DLD1 (cell line): ENCODE data around the gene ANGPTL8.

Experiments used
- in situ Hi-C: cut with HindIII; loops from 2 replicates; pipeline ENCODE4 v1.10.0; 2017; ENCODE audit warnings: low sequenced_read_pairs

The ANGPTL8 gene

DNA sequence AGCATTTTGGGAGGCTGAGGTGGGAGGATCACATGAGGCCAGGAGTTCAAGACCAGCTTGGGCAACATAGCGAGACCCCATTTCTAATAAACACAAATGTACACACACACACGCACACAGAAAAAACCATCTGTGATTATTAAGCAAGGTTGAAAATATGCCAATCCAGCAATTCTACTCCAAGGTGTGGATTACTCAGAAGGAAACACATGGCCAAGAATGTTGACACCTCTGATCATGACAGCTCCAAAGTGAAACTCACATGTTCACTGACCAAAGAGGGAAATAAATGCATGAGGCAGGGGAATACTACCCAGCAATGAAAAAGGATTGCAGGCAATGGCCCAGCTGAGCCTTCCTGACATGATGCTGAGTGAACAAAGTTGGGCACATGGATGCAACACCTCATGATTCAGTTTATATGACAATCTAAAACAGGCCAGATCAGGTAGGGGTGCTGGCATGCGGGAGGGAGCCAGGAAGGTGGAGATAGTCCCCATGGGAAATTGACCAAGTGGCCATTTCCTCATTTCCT lies 18.5 kb downstream of the ANGPTL8 start:
- in situ Hi-C loops, result no loop called here

DNA sequence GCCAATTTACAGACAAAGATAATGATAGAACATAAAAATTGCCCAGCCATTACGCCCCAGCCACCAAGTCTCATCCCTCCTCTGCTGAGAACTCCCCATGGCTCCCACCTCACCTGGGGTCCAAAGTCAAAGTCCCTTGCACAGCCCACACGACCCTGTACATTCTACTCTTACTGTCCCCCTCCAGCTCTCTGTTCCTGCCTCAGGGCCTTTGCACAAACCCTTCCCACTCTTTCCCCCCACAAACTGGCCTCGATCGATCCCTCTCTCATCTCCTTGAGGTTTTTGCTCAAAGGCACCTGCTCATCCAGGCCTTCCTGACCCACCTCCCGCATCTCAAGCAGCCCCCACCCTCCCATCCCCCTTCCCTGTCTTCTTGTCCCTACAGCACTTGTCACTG lies 21.6 kb downstream of the ANGPTL8 start:
- in situ Hi-C loops, result no loop called here

DNA sequence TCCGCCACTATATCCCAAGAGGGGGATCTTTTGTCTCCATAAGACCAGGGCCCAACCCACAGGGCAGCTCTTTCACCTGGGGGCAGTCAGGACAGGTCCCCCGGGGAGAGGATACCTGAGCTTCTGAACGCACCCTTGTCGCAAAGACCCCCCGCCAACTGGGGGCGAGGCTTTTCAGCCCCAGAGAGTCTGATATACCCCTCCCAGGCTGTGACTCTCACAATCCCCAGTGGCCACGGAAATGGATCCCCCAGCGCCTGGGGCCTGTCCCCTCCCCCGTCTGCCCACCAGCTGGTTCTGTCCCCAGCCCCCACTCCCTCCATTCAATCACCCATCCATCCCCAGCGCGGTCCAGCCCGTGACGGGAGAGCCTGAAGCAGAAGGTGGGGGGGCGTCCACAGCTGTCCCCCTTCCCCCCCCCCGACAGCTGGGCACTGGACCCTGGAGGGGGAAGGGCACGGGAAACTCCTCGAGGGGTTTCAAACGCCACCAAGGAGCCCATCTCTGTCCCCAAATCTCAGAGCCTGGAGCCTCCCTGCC lies 22.1 kb downstream of the ANGPTL8 start:
- in situ Hi-C loops, result no loop called here

DNA sequence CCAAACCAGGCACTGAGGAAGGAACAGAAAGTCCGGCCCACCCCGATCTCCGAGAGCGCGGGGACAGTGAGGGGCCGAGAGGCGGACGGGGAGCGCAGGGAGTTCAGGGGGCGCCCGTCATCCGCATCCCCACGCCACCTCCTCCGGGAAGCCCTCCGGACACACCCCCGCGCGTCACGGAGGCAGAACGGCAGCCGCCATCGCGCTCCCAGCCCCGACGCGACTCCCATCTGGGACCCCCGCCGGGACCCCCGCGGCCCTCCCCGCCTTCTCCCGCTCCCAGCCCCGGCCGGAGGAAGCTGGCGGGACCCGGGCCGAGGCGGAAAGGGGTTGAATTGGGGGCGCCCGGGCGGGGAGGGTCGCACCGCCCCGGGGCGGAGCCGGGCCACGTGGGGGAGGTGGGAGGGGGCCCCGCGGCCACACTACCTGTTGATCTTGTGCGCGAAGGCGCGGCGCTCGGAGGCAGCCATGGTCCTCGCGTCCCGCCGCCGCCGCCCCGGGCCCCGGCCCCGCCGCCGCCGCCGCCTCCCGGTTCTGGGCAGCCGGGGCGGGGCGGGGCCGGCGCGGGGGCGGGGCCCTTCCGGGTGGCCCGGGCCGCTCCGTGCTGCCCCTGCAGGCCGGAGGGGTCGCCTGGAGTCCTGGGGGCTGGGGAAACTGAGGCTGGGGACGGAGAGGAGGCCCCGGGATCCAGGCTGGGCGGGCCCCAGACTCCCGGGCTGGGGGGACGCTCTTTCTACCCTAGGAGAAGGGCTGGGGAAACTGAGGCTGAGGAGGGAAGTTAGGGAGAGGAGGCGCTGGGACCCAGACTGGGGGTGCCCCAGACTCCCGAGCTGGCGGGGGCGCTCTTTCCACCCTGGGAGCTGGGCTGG lies 22.8 kb downstream of the ANGPTL8 start, which contains the start of gene DOCK6:
TSS of gene DOCK6 (minus strand) at position 554 of the 869 bp plus-strand sequence. CDS start at position 470, 84 bp downstream.
- in situ Hi-C loops, result no loop called here

DNA sequence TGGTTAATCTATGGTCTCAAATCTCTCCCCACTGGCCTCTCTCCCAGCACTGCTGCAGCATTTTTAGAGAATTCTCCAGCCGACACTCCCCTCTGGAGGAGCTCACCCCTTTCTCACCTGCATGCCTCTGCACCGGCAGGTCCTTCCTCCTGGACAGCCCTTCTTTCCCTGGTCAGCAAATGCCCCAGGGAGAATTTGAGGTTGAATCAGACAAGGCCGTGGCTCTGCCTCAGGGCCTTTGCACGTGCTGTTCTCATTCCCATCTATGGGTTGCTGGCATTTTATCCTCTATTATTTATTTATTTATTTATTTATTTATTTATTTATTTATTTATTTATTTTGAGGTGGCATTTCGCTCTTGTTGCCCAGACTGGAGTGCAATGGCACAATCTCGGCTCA lies 24.3 kb downstream of the ANGPTL8 start:
- in situ Hi-C loops, result no loop called here

DNA sequence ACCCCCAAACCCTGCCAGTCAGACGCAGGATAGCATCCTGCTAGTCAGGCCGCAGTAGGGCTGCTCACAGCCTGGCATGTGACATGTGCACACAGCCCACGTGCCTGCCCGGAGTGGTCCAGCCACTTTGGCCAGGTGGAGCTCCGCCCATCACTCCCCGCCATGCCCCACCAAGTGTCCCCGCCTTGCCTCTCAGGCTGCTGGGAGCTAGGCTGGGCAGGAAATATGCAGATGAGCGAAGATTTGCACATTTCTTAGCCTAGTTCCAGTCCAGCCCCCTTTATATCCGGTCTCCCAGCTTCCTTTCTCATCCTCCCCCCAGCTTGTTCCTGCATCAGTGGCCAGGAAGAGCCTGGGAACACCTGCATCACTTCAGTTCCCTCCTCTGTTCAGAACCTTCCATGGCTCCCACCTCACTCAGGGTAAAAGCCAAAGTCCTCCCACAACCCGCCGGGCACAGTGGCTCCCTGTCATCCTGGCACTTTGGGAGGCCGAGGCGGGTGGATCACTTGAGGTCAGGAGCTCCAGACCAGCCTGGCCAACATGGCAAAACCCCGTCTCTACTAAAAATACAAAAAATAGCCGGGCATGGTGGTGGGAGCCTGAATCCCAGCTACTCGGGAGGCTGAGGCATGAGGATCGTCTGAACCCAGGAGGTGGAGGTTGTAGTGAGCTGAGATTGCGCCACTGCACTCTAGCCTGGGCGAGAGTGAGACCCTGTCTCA lies 25.2 kb downstream of the ANGPTL8 start:
- in situ Hi-C loops, result no loop called here

DNA sequence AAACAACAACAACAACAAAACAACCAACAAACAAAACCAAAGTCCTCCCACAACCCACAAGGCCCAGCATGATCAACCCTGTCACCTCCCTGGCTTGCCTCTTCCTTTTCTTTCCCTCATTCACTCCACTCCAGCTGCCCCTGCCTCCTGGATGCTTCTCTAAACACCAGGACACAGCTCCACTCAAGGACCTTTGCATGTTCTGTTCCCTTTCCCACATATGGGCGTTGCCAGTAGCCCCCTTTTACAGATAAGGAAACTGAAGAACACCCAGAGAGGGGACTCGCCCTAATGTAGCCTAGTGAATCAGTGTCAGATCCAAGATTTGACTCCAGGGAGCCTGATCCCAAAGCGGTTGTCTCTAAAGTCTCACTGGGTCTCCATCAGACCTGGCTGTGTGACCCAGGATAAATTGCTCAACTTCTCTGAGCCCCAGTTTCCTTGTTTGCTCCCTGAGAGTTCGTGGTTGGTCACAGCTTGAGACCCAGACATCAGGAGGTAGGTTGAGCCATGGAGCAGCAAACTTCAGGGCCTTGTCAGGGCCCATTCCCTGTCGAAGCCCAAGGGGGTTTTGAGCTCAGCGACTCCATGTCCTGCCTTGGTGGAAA lies 25.9 kb downstream of the ANGPTL8 start:
- in situ Hi-C loops, result no loop called here

DNA sequence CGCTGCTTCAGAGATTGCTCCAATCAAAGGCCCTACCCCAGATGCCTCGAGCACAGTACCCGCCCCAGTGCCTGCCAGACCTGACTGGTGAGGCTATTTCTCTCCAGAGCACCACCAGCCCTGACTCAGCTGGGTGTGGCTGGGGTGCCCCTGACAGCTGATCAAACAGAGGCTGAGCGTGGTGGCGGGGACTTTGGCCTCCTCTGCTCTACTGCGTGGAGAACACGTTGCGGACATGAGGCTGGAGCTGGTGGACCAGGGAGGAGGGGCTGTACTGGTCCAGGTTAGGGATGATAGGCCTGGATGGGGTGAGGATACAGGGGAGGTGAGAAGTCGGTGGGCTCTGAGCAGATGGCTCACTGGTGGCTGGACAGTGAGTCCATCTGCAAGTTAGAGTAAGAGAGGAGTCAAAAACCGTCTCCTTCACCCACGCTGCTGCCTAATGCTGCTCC lies 26.4 kb downstream of the ANGPTL8 start:
- in situ Hi-C loops, result no loop called here

DNA sequence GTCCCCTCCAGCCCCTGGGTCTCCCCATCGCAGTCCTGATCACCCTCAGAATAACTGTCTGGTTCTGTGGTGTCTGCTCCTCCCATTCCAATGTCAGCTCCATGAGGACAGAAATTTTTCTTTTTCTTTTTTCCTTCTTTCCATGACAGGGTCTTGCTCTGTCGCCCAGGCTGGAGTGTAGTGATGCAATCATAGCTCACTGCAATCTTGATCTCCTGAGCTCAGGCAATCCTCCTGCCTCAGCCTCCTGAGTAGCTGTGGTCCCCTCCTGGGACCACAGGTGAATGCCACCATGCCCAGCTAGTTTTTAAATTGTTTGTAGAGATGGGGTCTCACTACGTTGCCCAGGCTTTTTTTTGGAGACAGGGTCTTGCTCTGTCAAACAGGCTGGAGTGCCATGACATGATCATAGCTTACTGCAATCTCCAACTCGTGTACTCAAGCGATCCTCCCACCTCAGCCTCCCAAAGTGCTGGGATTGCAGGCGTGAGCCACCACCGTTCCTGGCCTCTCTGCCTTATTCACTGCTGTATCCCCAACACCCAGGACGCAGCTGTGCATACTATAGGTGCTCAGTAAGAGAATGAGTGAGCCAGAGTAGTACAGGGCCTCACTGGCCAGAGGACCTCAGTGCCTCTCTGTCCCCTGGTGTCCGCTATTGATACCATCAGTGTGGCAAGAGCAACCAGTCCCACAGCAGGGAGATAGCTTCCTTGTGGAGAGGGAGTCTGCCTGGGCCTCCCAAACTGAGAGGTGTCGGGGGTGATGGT lies 28.1 kb downstream of the ANGPTL8 start:
- in situ Hi-C loops, result no loop called here

DNA sequence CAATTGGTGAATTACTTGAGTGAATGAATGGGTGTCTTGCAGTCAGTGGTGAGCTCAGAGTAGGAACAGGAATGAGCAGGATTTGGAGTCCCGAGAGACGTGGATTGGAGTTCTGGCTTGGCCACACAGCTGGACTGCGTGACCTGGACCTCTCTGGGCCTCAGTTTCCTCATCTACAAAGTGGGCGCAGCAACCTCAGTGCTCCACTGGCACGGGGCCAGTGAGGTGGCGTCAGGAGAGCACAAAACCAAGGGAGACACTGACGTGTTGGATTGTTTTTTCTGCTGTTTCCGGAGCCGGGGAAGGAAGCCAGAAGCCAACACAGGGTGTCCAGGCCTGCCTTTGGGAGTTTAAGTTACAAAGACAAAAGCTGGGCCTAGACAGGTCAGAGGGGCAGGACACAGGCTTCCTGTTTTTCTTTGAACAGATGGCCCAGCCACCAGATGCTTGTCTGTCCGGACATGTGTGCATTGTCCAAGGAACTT lies 29.4 kb downstream of the ANGPTL8 start:
- in situ Hi-C loops, result no loop called here

DNA sequence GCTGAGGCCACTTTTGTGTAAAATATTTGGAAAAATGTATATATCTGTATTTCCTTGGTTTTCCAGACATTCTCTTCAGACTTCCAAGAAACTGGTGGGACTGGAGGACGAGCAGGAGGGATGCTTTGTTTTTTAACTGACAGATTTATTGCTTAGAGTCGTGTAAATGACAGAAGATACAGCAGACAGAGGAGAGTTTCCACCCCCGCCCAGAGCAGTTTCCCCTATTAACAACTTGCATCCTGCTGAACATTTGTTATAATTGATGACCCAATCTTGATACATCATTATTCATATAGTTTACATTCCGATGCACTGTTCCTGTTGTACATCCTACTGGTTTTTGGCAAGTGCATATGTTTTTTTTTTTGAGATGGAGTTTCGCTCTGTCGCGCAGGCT lies 30.0 kb downstream of the ANGPTL8 start:
- in situ Hi-C loops, result no loop called here

DNA sequence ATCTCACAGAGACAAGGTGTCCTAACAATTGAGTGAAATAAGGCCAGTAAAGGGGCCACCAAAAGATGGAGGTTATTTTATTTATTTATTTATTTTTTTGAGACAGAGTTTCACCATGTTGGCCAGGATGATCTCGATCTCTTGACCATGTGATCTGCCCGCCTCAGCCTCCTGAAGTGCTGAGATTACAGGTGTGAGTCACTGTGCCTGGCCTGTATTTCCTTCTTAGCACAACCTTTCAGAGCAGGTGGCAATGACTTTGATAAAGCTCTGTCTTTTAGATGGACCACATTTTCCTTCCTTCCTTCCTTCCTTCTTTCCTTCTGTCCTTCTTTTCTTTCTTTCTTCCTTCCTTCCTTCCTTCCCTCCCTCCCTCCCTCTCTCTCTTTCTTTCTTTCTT lies 33.9 kb downstream of the ANGPTL8 start:
- in situ Hi-C loops, result no loop called here

DNA sequence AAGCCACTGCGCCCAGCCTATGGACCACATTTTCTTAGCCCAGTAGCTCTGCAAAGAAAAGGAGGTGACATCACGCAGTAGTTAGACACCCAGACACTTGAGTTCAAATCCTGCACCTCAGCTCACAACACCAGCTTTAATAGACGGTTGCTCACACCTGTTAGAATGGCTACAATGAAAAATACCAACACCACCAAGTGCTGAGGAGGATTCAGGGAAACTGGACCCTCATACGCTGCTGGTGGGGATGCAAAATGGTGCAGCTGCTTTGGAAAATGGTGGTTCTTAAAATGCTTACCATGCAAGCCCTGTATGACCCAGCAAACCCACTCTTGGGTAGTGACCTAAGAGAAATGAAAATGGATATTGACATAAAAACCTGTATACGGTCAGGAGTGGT lies 34.6 kb downstream of the ANGPTL8 start:
- in situ Hi-C loops, result no loop called here

DNA sequence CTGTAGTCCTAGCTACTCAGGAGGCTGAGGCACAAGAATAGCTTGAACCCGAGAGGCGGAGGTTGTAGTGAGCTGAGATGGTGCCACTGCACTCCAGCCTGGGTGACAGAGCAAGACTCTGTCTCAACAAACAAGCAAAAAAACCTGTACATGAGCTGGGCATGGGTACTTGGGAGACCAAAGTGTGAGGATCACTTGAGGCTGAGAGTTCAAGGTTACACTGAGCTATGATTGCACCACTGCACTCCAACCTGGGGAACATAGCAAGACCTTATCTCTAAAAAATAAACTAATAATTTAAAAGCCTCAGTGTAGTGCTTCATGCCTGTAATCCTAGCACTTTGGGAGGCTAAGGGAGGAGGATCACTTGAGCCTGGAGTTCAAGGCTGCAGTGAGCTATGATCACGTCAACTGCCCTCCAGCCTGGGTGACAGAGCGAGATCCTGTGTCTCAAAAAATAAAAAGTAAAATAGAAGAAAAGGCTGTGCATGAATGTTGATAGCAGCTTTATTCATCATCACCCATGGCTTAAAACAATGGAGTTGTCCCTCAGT lies 35.2 kb downstream of the ANGPTL8 start:
- in situ Hi-C loops, result no loop called here

DNA sequence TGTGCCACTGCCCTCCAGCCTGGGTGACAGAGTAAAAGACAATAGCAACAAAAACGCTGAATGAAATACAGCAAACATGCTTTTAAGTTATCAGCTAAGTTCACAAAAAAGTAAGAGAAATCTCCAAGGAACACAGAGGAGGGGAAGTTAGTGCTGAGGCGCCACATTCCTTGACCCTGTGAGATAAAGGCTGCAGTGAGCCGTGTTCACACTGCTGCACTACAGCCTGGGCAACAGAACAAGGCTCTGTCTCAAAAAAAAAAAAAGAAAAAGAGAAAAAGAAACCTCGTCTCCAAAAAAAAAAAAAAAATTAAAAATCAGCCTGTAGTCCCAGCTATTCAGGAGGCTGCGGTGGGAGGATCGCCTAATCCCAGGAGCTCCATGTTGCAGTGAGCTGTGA lies 39.3 kb downstream of the ANGPTL8 start:
- in situ Hi-C loops, result no loop called here

DNA sequence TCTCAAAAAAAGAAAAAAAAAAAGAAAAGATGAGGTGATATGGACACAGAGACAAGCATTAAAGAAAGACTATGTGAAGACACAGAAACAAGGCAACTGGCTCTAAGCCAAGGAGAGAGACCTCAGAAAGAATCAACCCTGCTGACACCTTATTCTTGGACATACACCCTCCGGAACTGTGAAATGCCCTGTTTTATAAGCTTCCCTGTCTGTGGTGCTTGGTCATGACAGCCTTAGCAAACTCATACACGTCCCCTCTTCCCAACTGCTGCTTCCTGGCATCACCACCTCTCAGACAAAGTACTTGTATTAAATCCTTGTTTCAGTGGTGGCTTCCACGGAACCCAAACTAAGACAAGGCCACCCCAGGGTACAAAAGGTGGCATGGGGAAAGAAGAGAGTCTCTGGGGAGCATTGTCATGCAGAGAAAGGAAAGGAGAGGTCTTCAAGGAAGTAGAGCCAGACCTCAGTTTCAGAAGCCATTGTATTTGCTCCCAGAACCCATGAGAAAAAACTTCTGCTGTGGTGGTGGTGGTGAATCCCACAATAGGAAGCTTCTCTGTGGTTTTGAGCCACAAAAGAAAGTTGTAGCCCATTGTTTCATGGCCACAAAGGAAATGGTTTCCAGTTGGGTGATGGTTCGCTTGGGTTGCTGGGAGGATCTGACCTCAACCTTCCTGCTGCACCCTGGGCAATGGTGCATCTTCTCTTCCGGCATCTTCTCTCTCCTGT lies 40.3 kb downstream of the ANGPTL8 start:
- in situ Hi-C loops, result no loop called here

DNA sequence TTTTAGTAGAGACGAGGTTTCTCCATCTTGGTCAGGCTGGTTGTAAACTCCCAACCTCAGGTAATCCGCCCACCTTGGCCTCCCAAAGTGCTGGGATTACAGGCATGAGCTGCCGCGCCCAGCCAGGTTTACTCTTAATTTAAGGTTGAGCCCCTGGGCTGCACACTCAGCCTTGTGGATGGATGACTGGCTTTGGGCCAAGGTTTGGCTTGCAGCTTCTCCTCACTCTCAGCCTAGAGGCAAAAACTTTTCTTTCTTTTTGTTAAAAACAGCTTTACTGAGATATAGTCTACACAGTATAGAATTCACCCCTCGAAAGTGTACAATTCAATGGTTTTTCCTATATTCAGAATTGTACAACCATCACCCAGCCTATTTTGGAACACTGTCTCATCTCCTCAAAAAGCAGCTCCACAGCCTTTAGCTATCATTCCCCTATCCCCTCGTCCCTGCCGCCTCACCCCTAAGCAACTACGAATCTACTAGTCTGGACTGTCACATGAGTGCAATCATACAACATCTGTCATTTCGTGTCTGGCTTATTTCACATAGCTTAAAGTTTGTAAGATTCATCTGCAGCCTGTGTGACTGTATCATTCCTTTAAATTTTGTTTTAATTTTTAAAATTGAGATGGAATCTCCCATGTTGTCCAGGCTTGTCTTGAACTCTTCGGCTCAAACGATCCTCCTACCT lies 42.1 kb downstream of the ANGPTL8 start:
- in situ Hi-C loops, result no loop called here

DNA sequence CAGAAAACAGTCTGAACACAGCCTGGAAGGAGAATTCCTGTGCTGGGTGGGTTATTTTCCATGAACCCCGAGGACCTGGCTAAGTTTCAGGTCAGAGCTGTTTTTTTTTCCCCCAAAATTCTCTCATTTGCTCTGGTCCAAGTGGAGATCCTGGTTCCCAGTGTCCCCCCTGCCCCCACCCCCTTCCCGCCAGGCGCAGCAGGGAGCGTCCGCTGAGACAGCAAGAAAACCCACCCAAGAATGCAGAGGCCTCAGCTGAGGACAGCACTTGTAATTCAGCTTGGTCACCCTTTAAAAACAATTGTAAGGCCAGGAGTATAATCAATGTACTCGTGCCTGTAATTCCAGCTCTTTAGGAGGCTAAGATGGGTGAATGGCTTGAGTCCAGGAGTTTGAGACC lies 45.1 kb downstream of the ANGPTL8 start:
- in situ Hi-C loops, result no loop called here
